Breast epithelium (tissue), 3 donors: ENCODE data around the gene TRIO.

Experiments
- CTCF ChIP-seq, 3 donors: fragments of 450-650 bp; IDR thresholded peaks; one replicate each; pipeline ENCODE4 v1.5.1; 2016 to 2017; ENCODE audit warnings: antibody characterized with exemption in 3 of 3, mild to moderate bottlenecking in 3 of 3, moderate library complexity in 3 of 3
- POLR2AphosphoS5 ChIP-seq, 3 donors: sonication (generic); formaldehyde crosslinking; IDR thresholded peaks; one replicate each; pipeline ENCODE4 v1.6.1; 2017; ENCODE audit warnings: antibody characterized with exemption in 3 of 3

- TF ChIP-seq CTCF (IDR thresholded peaks at IDR 0.05) (no peak), POLR2AphosphoS5 (IDR thresholded peaks at IDR 0.05) (no peak)
These were observed 871 bp downstream of the TRIO start for GRCh38 chr5:14143841-14144585.
